Jurkat, Clone E6-1 (cell line): ENCODE data around the gene ROR1.

Experiments used
- DNase-seq: peaks from one replicate; pipeline ENCODE4 v3.0.0-alpha.2; 2011; ENCODE audit warnings: low read depth, low spot score
- H3K4me3 ChIP-seq: 2 replicates; pipeline ENCODE4 v1.5.1; 2011; ENCODE audit warnings: mild to moderate bottlenecking, low read length, control low read depth, moderate library complexity

ROR1 gene

DNA sequence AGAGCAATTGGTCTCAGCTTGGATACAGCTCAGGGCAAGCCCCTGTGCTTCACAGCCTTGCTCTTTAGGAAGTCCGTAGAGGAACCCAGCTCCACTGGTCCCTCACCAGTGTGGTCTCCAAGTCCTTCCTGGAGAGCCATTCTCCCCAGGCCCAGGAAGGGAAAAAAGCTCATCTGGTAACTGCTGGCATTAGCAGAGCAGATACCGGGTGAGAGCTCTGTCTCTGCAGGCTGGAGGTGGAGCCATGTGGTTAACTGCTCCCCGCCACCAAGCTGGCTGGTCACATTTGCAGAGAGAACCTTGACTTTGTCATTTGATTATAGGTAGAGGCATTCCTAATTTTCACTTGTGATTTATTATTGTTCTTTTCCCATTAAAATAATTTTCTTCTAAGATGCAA is 169.6 kb downstream of the ROR1 start:
- H3K4me3 ChIP-seq, result no peak overlapping the region
- peak; percentile 46 for DNase-seq

DNA sequence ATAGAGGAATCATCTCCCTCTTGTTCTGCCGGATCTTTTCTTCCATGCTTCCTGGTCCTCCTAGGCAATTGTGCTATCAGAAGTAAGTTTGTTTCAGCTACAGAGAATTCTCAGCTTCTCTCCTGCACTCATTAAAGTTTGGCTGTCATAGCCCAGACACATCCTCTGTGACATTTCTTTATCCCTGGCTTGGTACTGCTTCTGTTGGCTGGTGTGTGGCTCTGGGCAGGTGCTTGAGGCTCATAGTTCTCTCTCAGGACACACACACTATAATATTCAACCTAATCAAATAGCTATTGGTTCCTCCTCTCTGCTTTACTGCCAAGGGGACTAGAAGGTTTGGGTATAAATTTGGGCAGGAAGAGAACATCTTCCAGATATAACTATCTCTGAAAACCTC is 172.1 kb downstream of the ROR1 start:
- no peak for DNase-seq
- no peak overlapping the region for H3K4me3 ChIP-seq

DNA sequence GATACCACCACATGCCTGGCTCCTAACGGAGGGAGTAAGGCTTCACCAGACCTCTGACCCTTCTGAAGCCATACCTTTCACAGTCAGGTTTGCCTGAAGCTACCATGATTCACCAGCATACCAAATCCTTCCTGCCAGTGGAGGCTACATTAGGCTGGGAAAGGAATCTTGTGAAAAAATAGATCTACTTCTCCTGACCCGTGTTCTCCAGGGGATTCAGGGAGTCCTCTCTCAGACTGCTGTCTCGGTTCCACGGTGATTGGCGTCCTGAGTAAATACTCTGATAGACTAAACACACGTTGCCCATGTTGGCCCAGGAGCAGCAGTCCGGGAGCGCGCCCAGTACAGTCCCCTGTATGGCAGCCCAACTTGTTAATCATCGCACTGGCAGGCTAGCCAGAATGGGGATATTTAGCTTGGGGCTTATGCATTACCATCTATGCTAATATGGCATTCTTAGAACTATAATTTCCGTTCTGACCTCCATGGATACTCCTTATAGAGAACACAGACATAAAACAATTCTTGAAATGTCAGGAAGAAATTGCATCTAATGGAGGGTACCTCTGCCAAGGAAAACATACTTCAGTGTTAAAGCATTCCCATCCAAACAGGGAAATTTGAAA is 173.2 kb downstream of the ROR1 start:
- no peak overlapping the region for H3K4me3 ChIP-seq
- no peak for DNase-seq

DNA sequence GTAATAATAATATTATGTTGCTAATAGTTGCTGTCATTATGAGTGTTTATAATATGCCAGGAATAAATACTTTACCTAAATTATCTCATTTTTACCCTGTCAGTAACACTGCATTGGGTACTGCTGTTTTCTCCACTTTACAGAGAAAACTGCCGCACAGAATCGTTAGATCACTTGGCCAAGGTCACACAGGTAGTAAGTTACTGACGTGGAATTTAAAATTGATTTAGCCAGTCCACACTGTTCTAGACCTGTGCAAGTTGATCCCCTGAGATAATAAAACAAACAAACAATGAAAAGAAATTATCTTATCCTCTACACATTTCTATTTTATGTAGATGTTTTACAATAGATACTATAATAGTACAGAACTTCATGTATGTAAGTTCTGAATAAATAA is 174.1 kb downstream of the ROR1 start:
- no peak for DNase-seq
- no peak overlapping the region for H3K4me3 ChIP-seq

DNA sequence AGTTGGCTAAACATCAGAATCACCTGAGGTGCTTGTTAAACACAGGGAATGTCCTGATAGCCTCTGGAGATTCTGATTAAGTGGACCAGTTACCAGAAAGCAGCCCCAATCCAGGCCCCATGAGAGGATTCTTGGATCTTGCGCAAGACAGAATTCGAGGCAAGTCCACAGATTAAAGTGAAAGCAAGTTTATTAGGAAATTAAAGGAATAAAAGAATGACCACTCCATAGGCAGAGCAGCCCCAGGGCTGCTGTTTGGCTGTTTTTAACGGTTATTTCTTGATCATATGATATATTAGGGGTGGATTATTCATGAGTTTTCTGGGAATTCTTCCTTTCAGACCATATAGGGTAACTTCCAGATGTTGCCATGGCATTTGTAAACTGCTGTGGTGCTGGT is 176.2 kb downstream of the ROR1 start:
- H3K4me3 ChIP-seq, result no peak overlapping the region
- no peak for DNase-seq

DNA sequence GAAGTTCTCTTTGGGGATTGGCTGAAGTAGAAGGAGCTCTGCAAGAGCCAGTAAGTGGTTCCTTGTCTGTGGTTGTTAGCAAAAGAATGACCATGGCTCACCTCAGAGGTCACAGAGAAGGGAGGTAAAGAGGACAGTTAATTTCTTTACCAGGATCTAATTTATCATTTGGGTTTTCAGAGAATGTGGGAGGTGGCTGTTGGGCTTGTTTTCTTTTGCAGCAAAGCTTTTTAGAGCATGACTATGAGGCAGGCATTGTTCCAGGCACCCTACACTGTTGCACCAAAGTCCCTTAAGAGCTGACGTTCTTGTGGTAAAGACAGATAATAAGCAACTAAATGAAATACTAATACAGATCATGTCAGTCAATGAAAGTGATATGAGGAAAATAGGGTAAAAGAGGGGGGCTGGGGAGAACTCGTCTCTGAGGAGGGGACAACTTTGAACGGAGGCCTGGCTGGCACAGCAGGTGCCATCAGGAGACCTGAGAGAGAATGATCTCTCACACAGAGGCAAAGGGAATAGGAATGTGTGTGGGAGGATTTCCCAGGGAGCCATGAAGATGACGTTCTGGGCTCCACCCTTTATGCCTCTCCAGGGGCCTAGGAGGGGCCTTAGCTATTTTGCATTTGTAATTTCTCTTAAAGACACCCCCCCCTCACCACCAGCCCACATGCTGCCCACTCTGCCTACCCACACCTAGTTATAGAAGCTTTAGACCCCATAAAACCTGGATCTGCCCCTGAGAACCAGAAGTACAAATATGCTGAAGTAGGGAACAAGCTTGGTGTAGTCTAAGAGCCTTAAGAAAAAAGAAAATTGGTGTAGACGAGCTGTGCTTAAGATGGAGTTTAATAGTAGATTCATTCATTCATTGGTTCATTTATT is 177.5 kb downstream of the ROR1 start:
- H3K4me3 ChIP-seq, result no peak overlapping the region
- no peak for DNase-seq

DNA sequence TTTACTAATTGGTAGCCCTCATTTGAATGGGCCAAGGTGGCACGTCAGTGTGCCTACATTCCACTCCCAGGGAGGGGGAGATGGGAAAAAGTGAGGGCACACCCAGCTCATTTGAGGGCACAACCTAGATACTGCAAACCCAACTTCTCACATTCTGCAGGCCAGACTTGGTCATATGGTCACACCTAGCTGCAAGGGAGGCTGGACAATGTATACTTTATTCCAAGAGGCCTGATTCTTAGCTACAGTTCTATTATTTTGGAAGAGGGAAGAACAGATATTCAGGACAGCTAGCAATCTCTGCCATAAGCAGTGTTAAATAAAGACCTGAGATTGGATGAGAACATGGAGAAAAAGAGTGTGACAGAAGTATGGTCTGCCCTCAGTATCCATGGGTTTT is 180.4 kb downstream of the ROR1 start:
- DNase-seq, result no peak
- H3K4me3 ChIP-seq, result no peak overlapping the region

DNA sequence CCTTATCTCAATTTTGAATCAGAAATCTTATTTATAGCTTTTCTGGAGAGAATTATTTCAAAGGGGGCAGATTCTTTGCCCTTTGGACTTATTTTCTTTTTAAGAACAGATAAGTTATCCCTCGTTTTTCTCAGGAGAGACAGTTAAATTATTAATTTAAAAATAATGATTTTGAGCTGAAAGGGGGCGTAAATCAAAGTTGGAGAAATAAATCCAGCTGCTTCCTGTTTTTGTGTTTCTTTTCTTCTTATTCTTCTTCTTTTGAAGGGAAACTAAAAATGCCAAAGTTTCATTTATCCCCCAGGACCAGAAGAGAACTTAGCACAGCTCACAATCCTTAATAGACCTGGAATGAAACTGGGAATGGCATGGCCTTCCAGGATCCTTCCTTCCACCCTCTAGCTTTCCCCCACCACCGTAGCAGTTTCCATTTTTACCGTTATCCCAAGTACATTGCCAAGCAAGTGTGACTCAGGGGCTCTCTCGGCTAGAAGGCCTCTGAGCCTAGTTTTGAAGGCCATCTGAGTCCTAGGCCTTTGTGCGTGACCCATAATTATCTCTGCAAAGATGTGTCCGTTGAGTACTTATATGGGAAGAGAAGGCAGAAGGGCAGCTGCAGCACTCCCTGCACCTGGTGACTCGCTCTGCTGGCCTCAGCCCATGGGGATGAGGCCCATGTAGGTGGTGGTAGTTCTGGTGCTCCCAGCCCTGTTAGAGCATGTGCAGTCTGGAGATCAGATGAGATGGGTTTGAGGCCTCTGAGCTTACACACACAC is 181.7 kb downstream of the ROR1 start:
- no peak overlapping the region for H3K4me3 ChIP-seq
- DNase-seq, result no peak

DNA sequence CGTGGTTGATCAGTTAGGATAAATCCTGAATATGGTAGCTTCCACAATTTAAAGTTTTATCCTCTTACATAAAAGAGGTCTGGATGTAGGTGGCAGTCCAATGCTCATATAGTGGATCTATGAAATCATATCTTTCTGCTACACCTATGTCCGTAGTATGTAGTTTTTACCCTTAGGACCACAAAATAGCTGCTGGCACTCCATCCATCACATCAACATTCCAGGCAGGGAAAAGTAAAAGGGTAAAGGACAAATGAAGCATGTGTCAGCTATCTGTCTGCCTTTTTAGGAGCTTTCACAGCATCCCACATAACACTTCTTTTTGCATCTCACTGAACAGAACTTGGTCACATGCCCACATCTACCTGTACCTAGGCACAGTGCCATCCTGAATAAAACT is 184.7 kb downstream of the ROR1 start:
- no peak for DNase-seq
- no peak overlapping the region for H3K4me3 ChIP-seq

DNA sequence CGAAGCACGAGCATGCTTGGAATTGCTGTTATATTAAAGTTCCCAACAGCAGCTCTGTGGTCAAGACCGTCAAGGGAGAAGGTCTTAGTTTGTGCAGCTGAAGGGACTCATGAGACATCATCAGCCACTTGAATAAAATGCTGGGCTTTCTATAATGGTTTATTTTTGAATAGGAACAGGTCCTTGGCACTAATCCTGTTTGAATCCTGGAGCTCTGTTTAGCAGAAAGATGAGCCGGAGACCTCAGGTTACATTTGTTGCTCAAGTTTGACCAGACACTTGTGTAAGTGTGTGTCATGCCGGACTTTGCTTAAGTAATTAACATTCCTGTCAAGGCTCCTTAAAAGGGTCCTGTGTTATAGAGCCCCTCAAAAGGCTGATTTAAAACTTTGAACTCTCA is 186.5 kb downstream of the ROR1 start:
- DNase-seq, result no peak
- H3K4me3 ChIP-seq, result no peak overlapping the region

DNA sequence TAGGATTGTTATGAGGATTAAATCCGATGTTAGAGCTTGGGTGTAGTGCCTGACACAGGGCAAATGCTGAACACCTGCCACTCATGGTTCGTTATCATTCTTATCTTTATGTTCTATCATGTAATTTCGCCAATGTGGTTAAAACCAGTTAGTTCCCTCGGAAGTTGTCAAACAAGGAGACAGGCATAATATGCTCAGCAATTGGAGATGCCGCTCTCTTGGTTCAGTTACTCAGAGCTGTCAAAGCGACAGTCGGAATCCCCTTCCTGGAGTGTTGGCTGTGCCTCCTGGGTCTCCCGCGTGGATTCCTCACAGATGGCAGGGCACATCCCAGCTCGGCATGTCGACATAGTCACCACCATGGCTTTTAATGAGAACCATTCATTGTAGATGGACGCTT is 192.2 kb downstream of the ROR1 start:
- DNase-seq, result peak; percentile 93

DNA sequence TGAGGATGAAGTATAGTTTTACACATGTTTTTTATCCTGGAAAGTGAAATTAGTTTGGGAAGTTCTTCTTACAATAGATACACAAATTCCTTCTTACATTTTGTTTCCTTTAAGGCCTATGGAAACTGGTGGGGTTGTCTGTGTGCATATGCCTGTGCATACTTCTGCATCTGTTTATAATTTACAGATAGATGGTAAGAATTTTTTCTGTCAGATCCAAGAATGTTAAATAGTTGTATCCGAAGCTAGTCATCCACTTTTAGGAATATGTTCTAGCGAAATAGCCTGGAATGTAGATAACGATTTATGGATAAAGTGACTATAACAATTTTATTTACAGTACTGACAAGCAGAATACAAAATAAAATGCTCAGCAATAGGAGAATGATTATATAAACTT is 194.1 kb downstream of the ROR1 start:
- DNase-seq, result no peak
- no peak overlapping the region for H3K4me3 ChIP-seq

More for the DNA sequence above, 192.2 kb downstream of the ROR1 start:
- peak overlapping the region; percentile 45 for H3K4me3 ChIP-seq

DNA sequence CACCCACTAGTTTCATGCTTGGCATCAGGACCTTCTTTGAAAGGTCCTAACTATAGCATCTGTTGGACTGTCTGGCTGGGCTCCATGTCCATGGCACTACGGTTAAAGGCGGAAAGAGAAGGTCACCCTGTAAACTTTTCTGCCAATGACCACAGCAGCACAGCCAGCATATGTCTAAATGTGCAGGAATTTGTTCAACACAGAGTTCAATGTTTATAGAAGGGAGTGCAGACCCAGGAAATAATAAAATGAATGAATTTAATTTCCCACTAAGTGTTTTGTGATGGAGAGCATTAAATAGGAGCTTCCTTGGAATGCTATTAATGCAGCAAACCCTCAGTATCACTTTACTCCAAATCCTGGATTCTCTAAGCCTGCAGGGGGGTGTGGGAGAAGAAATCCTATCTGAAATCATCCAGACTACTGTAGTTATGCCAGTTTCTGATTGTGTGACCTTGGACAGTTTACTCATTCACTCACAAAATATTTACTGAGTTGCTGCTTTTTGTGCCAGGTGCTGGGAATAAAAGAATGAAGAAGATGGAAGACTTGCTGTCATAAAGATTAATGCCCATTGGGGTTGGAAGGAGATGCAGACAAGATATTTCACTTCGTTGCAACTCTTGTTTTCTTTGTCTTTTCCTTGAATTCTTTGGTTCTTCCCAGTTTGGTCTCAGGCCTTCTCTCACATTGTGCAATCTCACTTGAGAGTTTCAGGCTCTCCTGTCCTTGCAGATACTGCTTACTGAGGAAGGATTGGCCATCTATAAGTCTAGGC is 195.0 kb downstream of the ROR1 start:
- no peak overlapping the region for H3K4me3 ChIP-seq
- no peak for DNase-seq

DNA sequence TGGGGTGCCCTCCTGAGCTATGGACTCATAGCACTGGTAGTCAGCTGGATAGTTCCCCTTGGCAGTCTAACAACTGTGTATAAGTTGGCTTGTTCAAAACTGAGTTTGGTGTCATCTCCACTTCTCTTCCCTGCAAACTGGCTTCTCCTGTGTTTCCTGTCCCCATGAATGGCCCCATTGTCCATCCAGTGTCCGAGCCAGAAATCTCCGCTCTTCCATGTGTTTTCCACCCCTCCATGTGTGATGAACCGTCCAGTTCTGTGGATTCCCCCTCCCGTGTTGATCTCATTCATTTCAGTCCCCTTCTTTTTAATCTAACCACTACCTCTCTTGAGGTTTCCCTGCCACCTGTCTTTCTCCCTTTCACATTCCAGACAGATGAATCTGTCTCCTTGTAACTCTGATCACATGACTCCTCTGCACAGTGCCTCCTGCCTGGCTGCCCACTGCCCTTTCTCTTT is 195.7 kb downstream of the ROR1 start:
- no peak for DNase-seq
- no peak overlapping the region for H3K4me3 ChIP-seq

DNA sequence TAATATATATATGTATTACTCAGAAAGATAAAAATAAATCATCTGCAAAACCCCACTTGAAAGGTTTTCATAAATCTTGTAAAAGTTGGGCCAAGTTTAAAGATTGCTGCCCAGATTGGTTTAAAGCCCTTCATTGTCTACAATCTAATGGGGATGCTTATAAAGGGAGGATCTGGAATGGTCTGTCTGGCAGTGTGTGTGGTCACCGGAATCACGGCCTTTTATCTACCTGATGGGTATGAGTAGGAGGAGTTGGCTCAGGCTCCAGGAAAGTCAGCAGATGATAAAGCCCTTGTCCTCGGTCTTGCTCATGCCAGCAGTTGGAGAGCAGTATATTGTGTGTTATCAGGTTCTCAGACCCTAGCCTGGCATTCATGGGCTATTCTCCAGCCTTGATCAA is 197.7 kb downstream of the ROR1 start:
- H3K4me3 ChIP-seq, result no peak overlapping the region
- no peak for DNase-seq

DNA sequence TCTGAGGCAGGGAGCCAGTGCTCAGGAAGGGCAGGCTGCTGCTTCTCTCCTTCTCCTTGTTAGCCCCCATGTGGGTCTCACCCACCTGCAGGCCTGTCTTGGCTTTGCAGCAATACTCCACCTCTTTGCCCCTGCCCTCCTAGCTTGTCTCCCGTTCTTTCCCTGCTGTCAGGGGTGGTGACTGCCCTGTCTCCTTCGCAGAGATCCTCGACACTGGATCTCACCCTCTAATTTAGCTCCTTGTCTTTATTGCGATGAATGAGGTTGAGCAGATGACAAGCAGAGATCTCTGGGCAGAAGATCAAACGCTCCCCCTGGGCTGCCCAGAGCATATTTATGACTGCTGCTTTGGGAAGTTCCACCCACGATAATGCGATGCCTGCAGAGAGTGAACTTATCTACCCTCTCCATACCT is 199.2 kb downstream of the ROR1 start:
- H3K4me3 ChIP-seq, result no peak overlapping the region
- no peak for DNase-seq

DNA sequence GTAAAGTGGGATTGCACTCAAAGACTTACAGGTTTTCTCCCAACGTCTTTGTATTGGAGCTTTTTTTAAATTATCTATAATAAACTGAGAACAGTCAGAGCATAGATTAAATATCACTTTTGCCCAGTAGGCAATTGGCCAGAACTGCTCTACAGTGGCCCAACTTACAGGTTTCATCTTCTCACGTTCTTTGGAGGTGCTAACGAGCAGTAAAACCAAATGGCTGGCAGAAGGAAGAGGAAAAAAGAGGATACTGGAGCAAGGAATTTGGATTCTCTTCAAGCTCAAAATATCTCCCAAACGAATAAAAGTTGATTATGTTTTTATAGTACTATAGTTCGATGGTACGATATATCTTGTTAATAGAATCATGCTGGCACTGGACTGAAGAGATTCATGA is 201.1 kb downstream of the ROR1 start:
- no peak for DNase-seq
- no peak overlapping the region for H3K4me3 ChIP-seq

DNA sequence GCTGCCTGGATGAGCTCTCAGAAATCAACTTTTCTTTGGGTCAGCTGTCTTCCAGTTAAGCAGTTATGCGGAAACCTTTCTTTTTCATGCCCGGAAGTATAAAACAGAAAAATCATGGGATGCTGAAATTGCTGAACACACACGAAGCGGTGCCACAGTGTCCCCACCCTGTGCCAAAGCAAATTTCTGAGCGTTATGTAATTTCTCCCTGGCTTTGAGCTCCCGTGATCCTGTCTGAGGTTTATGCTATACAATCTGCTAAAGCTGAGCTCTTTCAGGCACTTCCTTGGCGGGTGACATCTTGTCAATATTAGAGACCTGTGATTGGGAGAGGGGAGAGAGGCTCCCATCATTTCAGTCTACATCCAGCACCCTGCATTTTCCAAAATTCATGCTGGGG is 201.7 kb downstream of the ROR1 start:
- no peak for DNase-seq
- no peak overlapping the region for H3K4me3 ChIP-seq

DNA sequence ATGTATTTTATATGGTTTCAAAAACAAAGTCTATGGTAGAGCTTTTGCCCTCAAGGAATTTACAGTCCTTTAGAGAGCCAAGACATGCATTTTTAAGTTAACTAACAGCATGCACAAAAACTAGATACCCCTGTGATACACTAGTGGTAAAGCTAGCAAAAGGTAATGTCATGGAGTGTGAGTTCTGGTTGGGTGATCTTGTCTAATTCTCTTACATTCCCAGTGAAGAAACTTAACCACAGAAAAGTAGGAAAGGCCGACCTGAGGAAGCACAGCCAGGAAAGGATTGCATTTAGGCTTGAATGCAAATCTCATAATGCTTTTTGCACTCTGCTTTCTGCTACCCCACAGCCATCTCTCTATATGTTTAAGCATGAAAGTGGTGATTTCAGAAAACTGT is 202.2 kb downstream of the ROR1 start:
- DNase-seq, result no peak
- no peak overlapping the region for H3K4me3 ChIP-seq
